Thyroid gland (tissue), 4 donors: Measurements from ENCODE around the gene HNRNPDL. TPM values are rescaled to one million over a fixed set of nuclear protein-coding genes. Genes with fewer than 3 reads are reported as not detected.
A peak's percentile ranks its signal among the peaks of the same experiment; 100 is the strongest.

Source experiments
- DNase-seq, 2 donors: peaks; one replicate each; pipeline ENCODE4 v3.0.0-alpha.2; 2019
- H3K27ac ChIP-seq, 3 donors: fragments of 200-600 bp; sonication (generic); 1 replicate in 2 of 3; 2 replicates in 1 of 3; pipeline ENCODE4 v1.5.1; 2016 to 2019; ENCODE audit warnings: mild to moderate bottlenecking in 1 of 3, moderate library complexity in 1 of 3
- H3K27me3 ChIP-seq: fragments of 200-600 bp; sonication (generic); one replicate; pipeline ENCODE4 v1.5.1; 2019
- H3K36me3 ChIP-seq, 2 donors: fragments of 200-600 bp; sonication (generic); one replicate each; pipeline ENCODE4 v1.5.1; 2016 to 2019
- H3K4me1 ChIP-seq, 2 donors: fragments of 200-600 bp; sonication (generic); one replicate each; pipeline ENCODE4 v1.5.1; 2017 to 2019
- H3K4me3 ChIP-seq, 3 donors: fragments of 200-600 bp; sonication (generic); replicated peaks in 1 of 3; 1 replicate in 2 of 3; 2 replicates in 1 of 3; pipeline ENCODE4 v1.5.1; 2016; ENCODE audit warnings: mild to moderate bottlenecking in 1 of 3
- H3K9me3 ChIP-seq: fragments of 200-600 bp; sonication (generic); one replicate; pipeline ENCODE4 v1.5.1; 2017
- CTCF ChIP-seq, 6 experiments: fragments of 200-600 bp in 3 of 6; fragments of 450-650 bp in 3 of 6; sonication (generic) in 3 of 6; IDR thresholded peaks; one replicate each; pipeline ENCODE4 v1.5.1; 2016 to 2019; ENCODE audit warnings: antibody characterized with exemption in 6 of 6, mild to moderate bottlenecking in 2 of 6, inconsistent platforms in 1 of 6, moderate library complexity in 1 of 6
- POLR2A ChIP-seq, 2 donors: fragments of 450-650 bp; IDR thresholded peaks; one replicate each; pipeline ENCODE4 v1.6.1; 2017; ENCODE audit warnings: antibody characterized with exemption in 2 of 2, mild to moderate bottlenecking in 2 of 2, moderate library complexity in 1 of 2
- WGBS, 2 donors: methylation state at CpG; one replicate each; pipeline ENCODE4 v1.1.5; 2017; 5-methylcytosine and 5-hydroxymethylcytosine counted together
- intact Hi-C: fragments of 100-400 bp; cut with DNase I; formaldehyde crosslinking; loops from one replicate; pipeline ENCODE4 v1.15.1; 2023
- small RNA-seq: library from RNA; depleted of rRNA; stranded (forward); fragments of <200 nt; gene quantifications from one replicate; pipeline ENCODE3, GENCODE V24; 2016
- total RNA-seq, 4 donors: library from RNA; depleted of rRNA; stranded (reverse); fragments of >200 nt; gene quantifications; one replicate each; pipeline ENCODE4 v1.2.3, GENCODE V29; 2016

The HNRNPDL gene
- total RNA-seq, 4 donors from 2014 or later = 189 to 287 (median 245) TPM

- Histone ChIP-seq H3K4me3 (no peak overlapping the region), H3K27ac (no peak overlapping the region), H3K9me3 (no peaks in the 10 kb centered on the region), H3K36me3 (no peaks in the 10 kb centered on the region), H3K4me1 (peaks cover 0 to 3% of the 10 kb centered on the region in 2 donors), H3K27me3 (no peaks in the 10 kb centered on the region)
- intact Hi-C loops = loop anchor here (10.0 kb wide), 1 partner anchor 91 kb away; no protein-coding TSS in a partner anchor
- TF ChIP-seq CTCF (IDR thresholded peaks at IDR 0.05) (no peak), POLR2A (IDR thresholded peaks at IDR 0.05) (no peak)
- 78 to 83% methylated on average over 4 of the region's 4 CpGs for WGBS, 2 donors
- no peak for DNase-seq
Observed at GRCh38 chr4:82376109-82376508, 54.2 kb downstream of the HNRNPDL start.

- H3K9me3 ChIP-seq = no peaks in the 10 kb centered on the region
- no peaks in the 10 kb centered on the region for H3K27me3 ChIP-seq
- intact Hi-C loops = loop anchor here (2.0 to 10.0 kb wide), 2 partner anchors 55 to 89 kb away; no protein-coding TSS in a partner anchor
- DNase-seq = peak; percentile 99
- no peaks in the 10 kb centered on the region for H3K36me3 ChIP-seq
- 0% methylated on average over 53 to 67 of the region's 83 CpGs for WGBS, 2 donors
- peak within 1 kb of the TSS; percentile 72 to 97 (median 89) for H3K4me3 ChIP-seq
- peak within 1 kb of the TSS; percentile 96 to 100 (median 98) for H3K27ac ChIP-seq
- peaks cover 17 to 19% of the 10 kb centered on the region in 2 donors for H3K4me1 ChIP-seq
- TF ChIP-seq CTCF (IDR thresholded peaks at IDR 0.05) (no peak), POLR2A (IDR thresholded peaks at IDR 0.05) (peak; percentile 10 to 88)
Observed at GRCh38 chr4:82373816-82374625, 56.2 kb downstream of the HNRNPDL start, which contains the start of gene HNRNPD. Gene HNRNPD (minus strand): TSS chr4:82373991. CDS start chr4:82373678, 313 bp downstream.

GRCh38 chr4:82373486-82373815, 56.8 kb downstream of the HNRNPDL start:
- peak overlapping the region; percentile 96 to 100 (median 98) for H3K27ac ChIP-seq
- DNase-seq = no peak
- H3K4me1 ChIP-seq = peaks cover 23 to 24% of the 10 kb centered on the region in 2 donors
- H3K4me3 ChIP-seq = peak overlapping the region; percentile 72 to 97 (median 89)
- H3K9me3 ChIP-seq = no peaks in the 10 kb centered on the region
- no peaks in the 10 kb centered on the region for H3K36me3 ChIP-seq
- TF ChIP-seq POLR2A (IDR thresholded peaks at IDR 0.05) = no peak
- no peak for TF ChIP-seq CTCF (IDR thresholded peaks at IDR 0.05)
- no peaks in the 10 kb centered on the region for H3K27me3 ChIP-seq
- intact Hi-C loops = loop anchor here (10.0 kb wide), 1 partner anchor 89 kb away; no protein-coding TSS in a partner anchor
- 1% methylated on average over 19 to 49 of the region's 50 CpGs for WGBS, 2 donors

Small RNAs within 50 kb of the gene (small RNA-seq; reads per million reads assigned to genes)
- gene RF00150 = not detected

Other genes starting within 250 kb of the HNRNPDL start
- 100 to 1,000 TPM in 1 of 4 donors, 10 to 100 TPM in 3; 67.1 to 145 (median 93.8) TPM for gene HNRNPD, start 56.5 kb downstream of the HNRNPDL start, total RNA-seq
- 10 to 100 TPM; 21.3 to 35.3 (median 25.9) TPM for gene ENOPH1, start 128 bp upstream of the HNRNPDL start, total RNA-seq
- 10 to 100 TPM; 18.8 to 27.4 (median 23.6) TPM for gene TMEM150C, start 131.5 kb upstream of the HNRNPDL start, total RNA-seq